Esophagus squamous epithelium (tissue), 4 donors: ENCODE measurements around the gene LDLRAD4.

ENCODE experiments used
- POLR2A ChIP-seq, 4 donors: fragments of 450-650 bp; IDR thresholded peaks; one replicate each; pipeline ENCODE4 v1.6.1; 2017; ENCODE audit warnings: antibody characterized with exemption in 4 of 4, mild to moderate bottlenecking in 4 of 4, moderate library complexity in 3 of 4
- TF ChIP-seq, protein P1 (sequence below), 6 experiments: fragments of 450-650 bp in 4 of 6; fragments of 200-600 bp in 2 of 6; sonication (generic) in 2 of 6; IDR thresholded peaks; one replicate each; pipeline ENCODE4 v1.5.1; 2016 to 2019; ENCODE audit warnings: antibody characterized with exemption in 6 of 6, mild to moderate bottlenecking in 4 of 6, moderate library complexity in 4 of 6

- no peak for TF ChIP-seq POLR2A (IDR thresholded peaks at IDR 0.05)
- TF ChIP-seq, protein P1, sequence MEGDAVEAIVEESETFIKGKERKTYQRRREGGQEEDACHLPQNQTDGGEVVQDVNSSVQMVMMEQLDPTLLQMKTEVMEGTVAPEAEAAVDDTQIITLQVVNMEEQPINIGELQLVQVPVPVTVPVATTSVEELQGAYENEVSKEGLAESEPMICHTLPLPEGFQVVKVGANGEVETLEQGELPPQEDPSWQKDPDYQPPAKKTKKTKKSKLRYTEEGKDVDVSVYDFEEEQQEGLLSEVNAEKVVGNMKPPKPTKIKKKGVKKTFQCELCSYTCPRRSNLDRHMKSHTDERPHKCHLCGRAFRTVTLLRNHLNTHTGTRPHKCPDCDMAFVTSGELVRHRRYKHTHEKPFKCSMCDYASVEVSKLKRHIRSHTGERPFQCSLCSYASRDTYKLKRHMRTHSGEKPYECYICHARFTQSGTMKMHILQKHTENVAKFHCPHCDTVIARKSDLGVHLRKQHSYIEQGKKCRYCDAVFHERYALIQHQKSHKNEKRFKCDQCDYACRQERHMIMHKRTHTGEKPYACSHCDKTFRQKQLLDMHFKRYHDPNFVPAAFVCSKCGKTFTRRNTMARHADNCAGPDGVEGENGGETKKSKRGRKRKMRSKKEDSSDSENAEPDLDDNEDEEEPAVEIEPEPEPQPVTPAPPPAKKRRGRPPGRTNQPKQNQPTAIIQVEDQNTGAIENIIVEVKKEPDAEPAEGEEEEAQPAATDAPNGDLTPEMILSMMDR (IDR thresholded peaks at IDR 0.05), result no peak
Observed at GRCh38 chr18:13264091-13265007, 45.8 kb downstream of the LDLRAD4 start.
